Lower leg skin (tissue), 4 donors: ENCODE measurements around the gene NAALADL1. TPM values are rescaled to one million over a fixed set of nuclear protein-coding genes. Genes with fewer than 3 reads are reported as not detected.
"Not testable (repeated sequence)": the region's sequence is repeated elsewhere in the genome, so short reads cannot be mapped to it uniquely, and the experiment has no call there.

Experiments used
- DNase-seq, 2 donors: peaks; one replicate each; pipeline ENCODE4 v3.0.0-alpha.2; 2019; ENCODE audit warnings: low spot score in 2 of 2
- H3K4me3 ChIP-seq: fragments of 200-600 bp; sonication (generic); 2 replicates; pipeline ENCODE4 v1.5.1; 2017; ENCODE audit warnings: mild to moderate bottlenecking, low read depth; ENCODE audit not compliant: poor library complexity, severe bottlenecking
- POLR2A ChIP-seq, 2 donors: fragments of 450-650 bp; IDR thresholded peaks; one replicate each; pipeline ENCODE4 v1.6.1; 2016 to 2017; ENCODE audit warnings: antibody characterized with exemption in 2 of 2, mild to moderate bottlenecking in 1 of 2, moderate library complexity in 1 of 2
- WGBS, 2 donors: methylation state at CpG; one replicate each; pipeline ENCODE4 v1.1.5; 2018; 5-methylcytosine and 5-hydroxymethylcytosine counted together
- intact Hi-C: fragments of 100-400 bp; cut with DNase I; formaldehyde crosslinking; loops from one replicate; pipeline ENCODE4 v1.15.0; 2023; ENCODE audit warnings: low total_unique reads
- total RNA-seq, 4 donors: library from RNA; depleted of rRNA; stranded (reverse); fragments of >200 nt; gene quantifications; one replicate each; pipeline ENCODE4 v1.1.0, GENCODE V29; 2016
- TF ChIP-seq, protein P1 (sequence below), 3 donors: fragments of 450-650 bp; IDR thresholded peaks; one replicate each; pipeline ENCODE4 v1.5.1; 2016; ENCODE audit warnings: antibody characterized with exemption in 3 of 3, mild to moderate bottlenecking in 3 of 3, moderate library complexity in 2 of 3

The NAALADL1 gene
- total RNA-seq, 4 donors from 2014 or later, result 1.5 to 11.9 (median 9.7) TPM

- intact Hi-C loops, result loop anchor here (10.0 kb wide), 1 partner anchor 70 kb away; the partner anchor contains the start of genes CDCA5 and ZFPL1
- peak; percentile 17 to 89 for DNase-seq
- TF ChIP-seq POLR2A (IDR thresholded peaks at IDR 0.05), result no peak
- TF ChIP-seq, protein P1, sequence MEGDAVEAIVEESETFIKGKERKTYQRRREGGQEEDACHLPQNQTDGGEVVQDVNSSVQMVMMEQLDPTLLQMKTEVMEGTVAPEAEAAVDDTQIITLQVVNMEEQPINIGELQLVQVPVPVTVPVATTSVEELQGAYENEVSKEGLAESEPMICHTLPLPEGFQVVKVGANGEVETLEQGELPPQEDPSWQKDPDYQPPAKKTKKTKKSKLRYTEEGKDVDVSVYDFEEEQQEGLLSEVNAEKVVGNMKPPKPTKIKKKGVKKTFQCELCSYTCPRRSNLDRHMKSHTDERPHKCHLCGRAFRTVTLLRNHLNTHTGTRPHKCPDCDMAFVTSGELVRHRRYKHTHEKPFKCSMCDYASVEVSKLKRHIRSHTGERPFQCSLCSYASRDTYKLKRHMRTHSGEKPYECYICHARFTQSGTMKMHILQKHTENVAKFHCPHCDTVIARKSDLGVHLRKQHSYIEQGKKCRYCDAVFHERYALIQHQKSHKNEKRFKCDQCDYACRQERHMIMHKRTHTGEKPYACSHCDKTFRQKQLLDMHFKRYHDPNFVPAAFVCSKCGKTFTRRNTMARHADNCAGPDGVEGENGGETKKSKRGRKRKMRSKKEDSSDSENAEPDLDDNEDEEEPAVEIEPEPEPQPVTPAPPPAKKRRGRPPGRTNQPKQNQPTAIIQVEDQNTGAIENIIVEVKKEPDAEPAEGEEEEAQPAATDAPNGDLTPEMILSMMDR (IDR thresholded peaks at IDR 0.05), result no peak
- H3K4me3 ChIP-seq, result peak overlapping the region; percentile 61
- WGBS, 2 donors, result 35 to 52% methylated on average over 14 to 20 of the region's 23 CpGs
These were observed 43.6 kb downstream of the NAALADL1 start for GRCh38 chr11:65014726-65015227.

DNA sequence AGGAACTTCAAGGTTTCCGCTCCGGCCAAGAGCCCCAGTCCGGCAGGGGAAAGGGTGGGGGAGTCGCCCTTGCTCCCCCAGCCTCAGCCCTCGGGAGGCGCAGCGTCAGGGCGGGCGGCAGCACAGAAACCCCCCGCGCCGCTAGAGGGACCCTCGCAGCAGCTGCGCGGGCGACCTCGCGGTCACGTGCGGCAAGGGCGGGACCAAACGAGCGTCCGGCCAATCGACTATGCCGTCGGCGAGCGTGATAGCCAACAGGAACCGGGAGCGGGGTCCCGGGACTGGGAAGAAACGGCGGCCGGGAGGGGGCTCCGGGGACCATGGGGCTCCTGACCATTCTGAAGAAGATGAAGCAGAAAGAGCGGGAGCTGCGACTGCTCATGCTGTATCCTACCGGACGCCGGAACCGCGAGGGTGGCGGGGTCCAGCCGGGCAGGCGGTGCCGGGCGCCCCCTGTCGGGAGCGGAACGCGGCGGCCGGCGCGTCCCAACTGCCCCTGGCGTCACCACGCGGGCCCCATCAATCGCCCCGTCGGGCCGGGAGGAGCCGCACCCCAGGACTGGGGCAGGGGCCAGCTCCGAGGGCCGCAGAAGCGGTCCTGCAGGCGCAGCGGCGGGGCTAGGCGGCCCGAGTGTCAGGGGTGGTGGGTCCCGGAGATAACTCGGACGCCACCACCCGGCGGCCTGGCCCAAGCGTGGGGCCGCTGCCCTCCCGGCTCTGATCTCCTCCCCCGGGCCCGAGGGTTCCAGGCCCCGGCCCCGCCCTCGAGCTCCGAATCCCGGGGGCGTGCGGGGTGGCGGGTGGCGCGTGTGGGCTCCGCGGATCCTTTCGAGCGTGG is 44.2 kb downstream of the NAALADL1 start, which contains the start of gene ARL2:
ARL2 (plus strand) TSS at position 273 of the 838 bp plus-strand sequence; CDS start at position 321, 48 bp downstream.
- WGBS, 2 donors, result 0 to 1% methylated on average over 10 to 56 of the region's 96 CpGs
- DNase-seq, result peak; percentile 80 to 97
- H3K4me3 ChIP-seq, result peak within 1 kb of the TSS; percentile 61
- TF ChIP-seq, protein P1 (IDR thresholded peaks at IDR 0.05), result no peak
- no peak for TF ChIP-seq POLR2A (IDR thresholded peaks at IDR 0.05)
- intact Hi-C loops, result loop anchor here (10.0 kb wide), 1 partner anchor 71 kb away; the partner anchor contains the start of genes CDCA5 and ZFPL1

- peak; percentile 89 to 99 for DNase-seq
- WGBS, 2 donors, result 15 to 16% methylated on average over 21 to 22 of the region's 22 CpGs
- no peak for TF ChIP-seq POLR2A (IDR thresholded peaks at IDR 0.05)
- TF ChIP-seq, protein P1 (IDR thresholded peaks at IDR 0.05), result no peak
- intact Hi-C loops, result loop anchor here (10.0 kb wide), 1 partner anchor 71 kb away; the partner anchor contains the start of genes CDCA5 and ZFPL1
- H3K4me3 ChIP-seq, result peak overlapping the region; percentile 61
These were observed 45.0 kb downstream of the NAALADL1 start for GRCh38 chr11:65013130-65013887.

- DNase-seq, result no peak
- no peak overlapping the region for H3K4me3 ChIP-seq
- intact Hi-C loops, result no loop called here
- WGBS, 2 donors, result 85 to 97% methylated on average over 2 of the region's 2 CpGs
- TF ChIP-seq POLR2A (IDR thresholded peaks at IDR 0.05), result no peak
- TF ChIP-seq, protein P1 (IDR thresholded peaks at IDR 0.05), result no peak
These were observed 49.5 kb downstream of the NAALADL1 start for GRCh38 chr11:65008873-65009272.

DNA sequence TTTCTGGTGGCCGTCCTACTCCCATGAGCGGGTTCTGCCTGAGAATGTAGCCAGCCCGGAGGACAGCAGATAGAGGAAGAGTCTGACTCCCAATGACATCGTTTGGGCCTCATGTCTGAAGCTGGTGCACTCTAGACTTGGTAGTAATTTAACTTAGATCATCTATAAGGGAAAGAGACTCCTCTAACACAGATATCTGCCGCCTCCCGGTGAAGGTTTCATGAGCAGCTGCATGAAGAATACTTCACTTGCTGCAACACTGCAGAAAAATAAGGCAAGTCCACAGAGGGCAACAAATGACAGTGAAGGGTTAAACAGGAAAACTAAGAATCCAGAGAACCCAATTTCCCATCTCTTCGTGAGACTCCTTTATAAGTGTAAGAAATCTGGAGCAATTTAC is 50.3 kb downstream of the NAALADL1 start:
- intact Hi-C loops, result no loop called here
- no peak overlapping the region for H3K4me3 ChIP-seq
- DNase-seq, result no peak

DNA sequence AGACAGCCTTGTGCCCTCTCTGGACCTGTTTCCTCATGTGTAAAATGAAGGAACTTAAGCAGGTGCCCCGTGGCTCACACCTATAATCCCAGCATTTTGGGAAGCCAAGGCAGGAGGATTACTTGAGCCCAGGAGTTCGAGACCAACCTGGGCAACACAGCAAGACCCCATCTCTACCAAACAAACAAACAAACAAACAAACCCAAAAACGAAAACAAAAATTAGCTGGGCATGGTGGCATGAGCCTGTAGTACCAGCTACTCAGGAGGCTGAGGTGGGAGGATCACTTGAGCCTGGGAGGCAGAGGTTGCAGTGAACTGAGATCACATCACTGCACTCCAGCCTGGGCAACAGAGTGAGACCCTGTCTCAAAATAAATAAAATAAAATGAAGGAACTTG is 54.4 kb downstream of the NAALADL1 start:
- intact Hi-C loops, DNase-seq, H3K4me3 ChIP-seq: not testable (repeated sequence)
- WGBS, 2 donors, result 66 to 69% methylated on average over 3 of the region's 3 CpGs

More for the DNA sequence above, 50.3 kb downstream of the NAALADL1 start:
- WGBS, 2 donors, result 68 to 75% methylated on average over 7 of the region's 7 CpGs
- TF ChIP-seq, protein P1 (IDR thresholded peaks at IDR 0.05), result no peak
- TF ChIP-seq POLR2A (IDR thresholded peaks at IDR 0.05), result no peak
